ENCODE results near the gene MAPK8.

The MAPK8 gene

DNA sequence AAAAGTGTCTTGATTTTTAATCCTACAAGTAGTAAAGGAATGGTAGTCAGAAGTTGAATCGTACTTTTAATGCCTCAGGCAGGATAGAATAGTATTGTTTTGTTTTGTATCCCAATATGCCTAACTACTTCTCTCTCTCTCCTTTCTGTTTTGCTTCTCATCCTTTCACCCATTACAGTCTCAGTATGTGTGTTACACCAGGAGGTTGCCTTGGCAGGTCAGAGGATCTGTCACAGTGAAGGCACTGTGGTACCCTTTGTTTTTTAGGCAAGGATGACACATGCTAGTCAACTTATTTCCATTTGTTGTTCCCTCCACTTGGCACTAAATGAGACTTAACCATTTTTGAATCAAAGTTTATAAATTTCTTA, 94.4 kb downstream of the MAPK8 start:
- no peak for TF ChIP-seq CTCF (IDR thresholded peaks at IDR 0.05; ENCODE audit: borderline replicate concordance, control extremely low read depth, extremely low read depth, insufficient read depth, missing control alignments)
- no peak for DNase-seq (ENCODE audit: low spot score)
- in situ Hi-C loops (cut with MboI; ENCODE audit: low sequenced_read_pairs, unreplicated experiment): no loop called here

DNA sequence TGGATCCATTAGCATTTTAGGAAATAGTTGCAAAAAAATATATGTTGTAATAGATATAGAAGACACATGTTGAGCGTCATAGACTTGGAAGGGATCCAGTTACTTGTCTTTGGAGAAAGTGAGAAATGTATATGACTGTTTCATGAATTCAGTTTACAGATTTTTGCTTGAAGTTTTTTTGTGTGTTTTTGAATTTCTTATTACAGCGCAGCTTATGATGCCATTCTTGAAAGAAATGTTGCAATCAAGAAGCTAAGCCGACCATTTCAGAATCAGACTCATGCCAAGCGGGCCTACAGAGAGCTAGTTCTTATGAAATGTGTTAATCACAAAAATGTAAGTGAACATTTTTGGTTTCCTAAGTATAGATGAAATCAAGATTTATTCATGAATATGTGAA, 98.2 kb downstream of the MAPK8 start:
- no peak for TF ChIP-seq CTCF (IDR thresholded peaks at IDR 0.05; ENCODE audit: borderline replicate concordance, control extremely low read depth, extremely low read depth, insufficient read depth, missing control alignments)

GRCh38 chr10:48406204-48406603, 99.7 kb downstream of the MAPK8 start:
- no peak for TF ChIP-seq CTCF (IDR thresholded peaks at IDR 0.05; ENCODE audit: borderline replicate concordance, control extremely low read depth, extremely low read depth, insufficient read depth, missing control alignments)
- in situ Hi-C loops (cut with MboI; ENCODE audit: low sequenced_read_pairs, unreplicated experiment): no loop called here
- no peak for DNase-seq (ENCODE audit: low spot score)

More for the DNA sequence above, 98.2 kb downstream of the MAPK8 start:
- DNase-seq (ENCODE audit: low spot score): no peak
- in situ Hi-C loops (cut with MboI; ENCODE audit: low sequenced_read_pairs, unreplicated experiment): no loop called here

DNA sequence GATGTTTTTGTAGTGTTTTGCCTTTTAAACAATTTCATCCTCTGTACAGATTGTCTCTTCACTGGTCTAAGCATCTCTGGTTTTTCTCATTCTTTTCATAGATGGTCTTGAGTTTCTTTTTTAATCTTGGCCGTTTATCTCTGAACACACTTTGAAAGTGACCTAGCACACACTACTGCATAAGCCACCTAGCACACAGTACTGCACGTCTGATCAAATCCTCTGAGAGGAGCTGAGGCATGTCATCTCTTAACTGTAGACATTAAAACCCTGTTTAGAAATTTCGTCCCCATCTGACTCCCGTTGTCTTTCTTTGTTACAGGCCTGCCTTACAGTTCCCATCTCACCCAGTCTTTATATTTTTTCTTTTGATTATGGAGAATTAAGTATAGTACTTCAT, 100.2 kb downstream of the MAPK8 start:
- no peak for DNase-seq (ENCODE audit: low spot score)
- in situ Hi-C loops (cut with MboI; ENCODE audit: low sequenced_read_pairs, unreplicated experiment): no loop called here
- TF ChIP-seq CTCF (IDR thresholded peaks at IDR 0.05; ENCODE audit: borderline replicate concordance, control extremely low read depth, extremely low read depth, insufficient read depth, missing control alignments): no peak

DNA sequence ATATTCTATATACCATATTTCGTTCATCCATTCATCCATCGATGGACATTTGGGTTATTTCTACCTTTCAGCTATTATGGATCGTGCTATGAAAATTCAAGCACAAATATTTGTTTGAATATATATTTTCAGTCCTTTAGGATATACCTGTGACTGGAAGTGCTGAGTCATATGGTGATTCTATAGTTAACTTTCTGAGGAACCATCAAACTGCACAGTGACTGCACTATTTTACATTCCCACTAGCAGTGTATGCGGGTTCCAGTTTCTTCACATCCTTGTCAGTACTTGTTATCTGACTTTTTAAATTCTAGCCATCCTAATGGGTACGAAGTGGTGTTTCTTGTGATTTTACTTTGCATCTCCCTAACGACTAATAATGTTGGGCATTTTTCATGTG, 104.0 kb downstream of the MAPK8 start:
- no peak for TF ChIP-seq CTCF (IDR thresholded peaks at IDR 0.05; ENCODE audit: borderline replicate concordance, control extremely low read depth, extremely low read depth, insufficient read depth, missing control alignments)
- DNase-seq (ENCODE audit: low spot score): no peak
- in situ Hi-C loops (cut with MboI; ENCODE audit: low sequenced_read_pairs, unreplicated experiment): no loop called here

DNA sequence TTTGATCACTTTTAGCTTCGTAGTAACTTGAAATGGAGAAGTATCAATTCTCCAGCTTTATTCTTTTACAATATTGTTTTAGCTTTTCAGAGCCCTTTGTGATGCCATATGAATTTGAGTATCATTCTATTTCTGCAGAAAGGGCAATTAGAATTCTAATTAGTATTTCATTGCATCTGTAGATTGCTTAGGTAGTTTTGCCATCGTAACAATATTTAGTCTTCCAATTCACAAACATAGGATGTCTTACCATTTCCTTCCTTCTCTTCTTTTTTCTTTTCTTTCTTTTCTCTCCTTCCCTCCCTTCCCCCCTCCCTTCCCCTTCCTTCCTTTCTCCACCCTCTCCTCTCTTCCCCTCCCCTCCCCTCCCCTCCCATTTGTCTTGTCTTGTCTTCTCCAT, 105.0 kb downstream of the MAPK8 start:
- in situ Hi-C loops (cut with MboI; ENCODE audit: low sequenced_read_pairs, unreplicated experiment): no loop called here
- no peak for TF ChIP-seq CTCF (IDR thresholded peaks at IDR 0.05; ENCODE audit: borderline replicate concordance, control extremely low read depth, extremely low read depth, insufficient read depth, missing control alignments)
- no peak for DNase-seq (ENCODE audit: low spot score)

GRCh38 chr10:48412081-48412480, 105.6 kb downstream of the MAPK8 start:
- DNase-seq (ENCODE audit: low spot score): no peak
- in situ Hi-C loops (cut with MboI; ENCODE audit: low sequenced_read_pairs, unreplicated experiment): no loop called here
- no peak for TF ChIP-seq CTCF (IDR thresholded peaks at IDR 0.05; ENCODE audit: borderline replicate concordance, control extremely low read depth, extremely low read depth, insufficient read depth, missing control alignments)
